HCT116 (cell line): ENCODE data around the gene ZNF280C. TPM values are rescaled to one million over a fixed set of nuclear protein-coding genes. Genes with fewer than 3 reads are reported as not detected.

Experiments
- ATAC-seq: fragments of 200-7000 bp; cut with Tn5 transposase; 2 replicates; pipeline ENCODE4 v1.9.1; 2020; ENCODE audit warnings: mild to moderate bottlenecking, moderate library complexity
- BruUV-seq: library from RNA; stranded (reverse); fragments of 400-500 nt; replicated peaks from 2 replicates; lab custom pipeline; 2021; lab: Mats Ljungman, UMichigan
- CTCF ChIA-PET: fragments of 300-600 bp; sonication (Branson Sonifier 250); formaldehyde crosslinking; loops from one replicate; lab custom pipeline; 2021; ENCODE audit warnings: antibody characterized with exemption; lab: Charles Lee
- POLR2A ChIA-PET: fragments of 300-600, 350-600 bp; sonication (Branson Sonifier 250); formaldehyde crosslinking; loops from one replicate; lab custom pipeline; 2021; ENCODE audit warnings: antibody characterized with exemption; lab: Charles Lee
- RAD21 ChIA-PET, 2 experiments: fragments of 300-600 bp; sonication (Branson Sonifier 250); formaldehyde crosslinking; loops; one replicate each; lab custom pipeline; 2023; ENCODE audit warnings: low total read pairs in 2 of 2; ENCODE audit not compliant: uncharacterized antibody in 2 of 2, unreplicated experiment in 2 of 2, low non-redundant PET in 1 of 2; lab: Charles Lee
- DNase-seq: peaks from one replicate; pipeline ENCODE4 v3.0.0-alpha.2; 2010; ENCODE audit warnings: low read depth, low spot score
- H2AFZ ChIP-seq: fragments of 200-600 bp; shearing (Covaris generic), sonication (generic); 2 replicates; pipeline ENCODE4 v1.6.1; 2017; ENCODE audit warnings: low read depth, mixed run types, mixed read lengths, antibody characterized with exemption, low read length; ENCODE audit not compliant: poor library complexity, severe bottlenecking
- H3K27ac ChIP-seq: 2 replicates; pipeline ENCODE4 v1.5.1; 2012; ENCODE audit warnings: low read depth, low read length
- H3K27me3 ChIP-seq: fragments of 200-600 bp; sonication (generic); 2 replicates; pipeline ENCODE4 v1.6.1; 2016; ENCODE audit warnings: mixed run types, low read length, mixed read lengths; ENCODE audit not compliant: insufficient read depth
- H3K36me3 ChIP-seq, 2 experiments: fragments of 200-500 bp in 1 of 2; fragments of 200-600 bp in 1 of 2; sonication (Bioruptor generic) in 1 of 2; sonication (generic) in 1 of 2; 2 replicates each; pipeline versions ENCODE4 v1.5.1 to v1.6.1; 2014 to 2016; ENCODE audit warnings: low read length in 2 of 2, inconsistent platforms in 1 of 2, mixed read lengths in 1 of 2, mixed run types in 1 of 2; ENCODE audit not compliant: insufficient read depth in 2 of 2, control insufficient read depth in 1 of 2
- H3K4me1 ChIP-seq, 2 experiments: fragments of 200-600 bp in 1 of 2; sonication (generic) in 1 of 2; 2 replicates each; pipeline versions ENCODE4 v1.5.1 to v1.6.1; 2012 to 2017; ENCODE audit warnings: low read length in 2 of 2, inconsistent platforms in 1 of 2, mild to moderate bottlenecking in 1 of 2, mixed read lengths in 1 of 2, mixed run types in 1 of 2, moderate library complexity in 1 of 2; ENCODE audit not compliant: insufficient read depth in 2 of 2, control insufficient read depth in 1 of 2
- H3K4me2 ChIP-seq: fragments of 200-600 bp; sonication (generic); 2 replicates; pipeline ENCODE4 v1.6.1; 2017; ENCODE audit warnings: mixed run types, low read length, mixed read lengths
- H3K4me3 ChIP-seq, 2 experiments: fragments of 200-600 bp in 1 of 2; sonication (generic) in 1 of 2; replicated peaks in 1 of 2; 2 replicates each; pipeline ENCODE4 v1.5.1; 2011 to 2016; ENCODE audit warnings: low read length in 2 of 2, control low read depth in 1 of 2, low read depth in 1 of 2, mild to moderate bottlenecking in 1 of 2, mixed read lengths in 1 of 2, mixed run types in 1 of 2
- H3K79me2 ChIP-seq: fragments of 200-600 bp; sonication (generic); 2 replicates; pipeline ENCODE4 v1.6.1; 2017; ENCODE audit warnings: mild to moderate bottlenecking, mixed run types, low read length, moderate library complexity, mixed read lengths; ENCODE audit not compliant: insufficient read depth
- H3K9ac ChIP-seq: fragments of 200-600 bp; sonication (generic); 2 replicates; pipeline ENCODE4 v1.6.1; 2016; ENCODE audit warnings: low read length, mixed read lengths
- H3K9me2 ChIP-seq: fragments of 200-600 bp; sonication (generic), shearing (Covaris generic); 2 replicates; pipeline ENCODE4 v1.6.1; 2017; ENCODE audit warnings: mixed run types, mild to moderate bottlenecking, moderate library complexity; ENCODE audit not compliant: insufficient read depth
- H3K9me3 ChIP-seq, 2 experiments: fragments of 200-500 bp in 1 of 2; fragments of 200-600 bp in 1 of 2; sonication (Bioruptor generic) in 1 of 2; sonication (generic) in 1 of 2; 2 replicates each; pipeline ENCODE4 v1.6.1; 2014 to 2017; ENCODE audit warnings: low read length in 2 of 2, mixed read lengths in 2 of 2, inconsistent platforms in 1 of 2, low read depth in 1 of 2, mild to moderate bottlenecking in 1 of 2, mixed run types in 1 of 2, moderate library complexity in 1 of 2; ENCODE audit not compliant: control insufficient read depth in 1 of 2, insufficient read depth in 1 of 2
- H4K20me1 ChIP-seq: fragments of 200-600 bp; sonication (generic), shearing (Covaris generic); 2 replicates; pipeline ENCODE4 v1.6.1; 2017; ENCODE audit warnings: mixed run types, mild to moderate bottlenecking, moderate library complexity; ENCODE audit not compliant: insufficient read depth
- CTCF ChIP-seq, 3 experiments: fragments of 200-600 bp in 1 of 3; sonication (generic) in 1 of 3; IDR thresholded peaks in 2 of 3; conservative IDR thresholded peaks in 1 of 3; 2 replicates each; pipeline ENCODE4 v1.5.1; 2012 to 2017; ENCODE audit warnings: low read depth in 2 of 3, low read length in 2 of 3, antibody characterized with exemption in 1 of 3, borderline replicate concordance in 1 of 3, control low read depth in 1 of 3, mild to moderate bottlenecking in 1 of 3, mixed read lengths in 1 of 3, mixed run types in 1 of 3, moderate library complexity in 1 of 3; ENCODE audit not compliant: insufficient read depth in 1 of 3
- EGR1 ChIP-seq: IDR thresholded peaks from 2 replicates; pipeline ENCODE4 v1.6.1; 2012; ENCODE audit warnings: low read depth
- EZH2phosphoT487 ChIP-seq: fragments of 200-600 bp; IDR thresholded peaks from 2 replicates; pipeline ENCODE4 v1.6.1; 2018; ENCODE audit warnings: antibody characterized with exemption, borderline replicate concordance
- FOSL1 ChIP-seq: IDR thresholded peaks from 2 replicates; pipeline ENCODE4 v1.6.1; 2012; ENCODE audit warnings: low read depth
- JUND ChIP-seq: IDR thresholded peaks from 2 replicates; pipeline ENCODE4 v1.6.1; 2012
- POLR2A ChIP-seq: IDR thresholded peaks from 2 replicates; pipeline ENCODE4 v1.7.0; 2011; ENCODE audit warnings: borderline replicate concordance; ENCODE audit not compliant: insufficient read depth, insufficient read length; ENCODE audit errors: extremely low read depth
- REST ChIP-seq: IDR thresholded peaks from 2 replicates; pipeline ENCODE4 v1.6.1; 2012; ENCODE audit warnings: low read depth
- SIN3A ChIP-seq: IDR thresholded peaks from 2 replicates; pipeline ENCODE4 v1.6.1; 2012; ENCODE audit warnings: low read depth
- SP1 ChIP-seq: IDR thresholded peaks from 2 replicates; pipeline ENCODE4 v1.6.1; 2012; ENCODE audit warnings: low read depth
- ZFX ChIP-seq: fragments of 450-650 bp; IDR thresholded peaks from 2 replicates; pipeline ENCODE4 v1.6.1; 2017
- intact Hi-C: fragments of 100-400 bp; cut with micrococcal nuclease; formaldehyde crosslinking; loops from 2 replicates; pipeline ENCODE4 v1.10.0; 2022
- total RNA-seq: library from RNA; stranded (reverse); gene quantifications from one replicate; pipeline ENCODE4 v1.2.1, GENCODE V29; 2021; ENCODE audit not compliant: unreplicated experiment

Gene ZNF280C
- total RNA-seq, 1 experiment from 2014 or later, result 12.3 TPM

GRCh38 chrX:130251671-130252070 lies 17.0 kb downstream of the ZNF280C start:
- H3K4me3 ChIP-seq, result no peak overlapping the region
- no peak overlapping the region for H3K27ac ChIP-seq
- TF ChIP-seq ZFX, result no peak
- no peak for TF ChIP-seq SP1
- no peak for TF ChIP-seq REST
- TF ChIP-seq JUND, result no peak
- TF ChIP-seq EGR1, result no peak
- TF ChIP-seq POLR2A, result no peak
- TF ChIP-seq CTCF (IDR thresholded peaks at IDR 0.05 in 2 of 3, conservative IDR thresholded peaks at IDR 0.05 in 1 of 3; ENCODE audit: borderline replicate concordance in 1 of 3, insufficient read depth in 1 of 3, low read depth in 2 of 3, low read length in 2 of 3), result no peak
- no peak for TF ChIP-seq FOSL1
- no peak for TF ChIP-seq EZH2phosphoT487
- TF ChIP-seq SIN3A, result no peak
- ATAC-seq, result no peak
- H3K4me2 ChIP-seq, result no peak overlapping the region
- ChIA-PET POLR2A (interaction anchor here (0.7 kb wide), 1 partner anchor 59 kb away, joined by 3 read pairs; no protein-coding TSS in a partner anchor), CTCF (no interaction called here), RAD21 (no interaction called here)
- no TSS peak for BruUV-seq
- H3K36me3 ChIP-seq, result no peaks in the 10 kb centered on the region
- intact Hi-C loops, result no loop called here
- no peaks in the 10 kb centered on the region for H4K20me1 ChIP-seq
- H3K9me2 ChIP-seq, result no peaks in the 10 kb centered on the region
- H2AFZ ChIP-seq, result no peak overlapping the region
- no peaks in the 10 kb centered on the region for H3K9me3 ChIP-seq
- H3K9ac ChIP-seq, result no peak overlapping the region
- H3K4me1 ChIP-seq, result no peaks in the 10 kb centered on the region
- DNase-seq, result no peak
- peaks cover 12% of the 10 kb centered on the region; the same call in 1 of the 2 replicates for H3K79me2 ChIP-seq
- no peaks in the 10 kb centered on the region for H3K27me3 ChIP-seq
